Caco-2 (cell line): Measurements from ENCODE around the gene IRF2. TPM values are rescaled to one million over a fixed set of nuclear protein-coding genes. Genes with fewer than 3 reads are reported as not detected.

ENCODE experiments used
- BruUV-seq: library from RNA; stranded (reverse); fragments of 400-500 nt; replicated peaks from 2 replicates; lab custom pipeline; 2021; lab: Mats Ljungman, UMichigan
- CTCF ChIA-PET: fragments of 300-600 bp; sonication (Branson Sonifier 250); formaldehyde crosslinking; loops from one replicate; lab custom pipeline; 2022; ENCODE audit warnings: antibody characterized with exemption; lab: Charles Lee
- POLR2A ChIA-PET: fragments of 300-600 bp; sonication (Branson Sonifier 250); formaldehyde crosslinking; loops from one replicate; lab custom pipeline; 2022; ENCODE audit warnings: antibody characterized with exemption; lab: Charles Lee
- DNase-seq, 2 experiments: peaks; one replicate each; pipeline versions ENCODE4 v3.0.0 to v3.0.0-alpha.2; 2020 to 2022
- H3K27me3 ChIP-seq: replicated peaks from 2 replicates; pipeline ENCODE4 v1.6.0; 2011; ENCODE audit warnings: low read length; ENCODE audit not compliant: control insufficient read depth, insufficient read depth
- H3K36me3 ChIP-seq: 2 replicates; pipeline ENCODE4 v1.5.1; 2011; ENCODE audit warnings: low read length; ENCODE audit not compliant: control insufficient read depth, insufficient read depth
- H3K4me1 ChIP-seq: fragments of 250-450 bp; sonication (Bioruptor Pico); 2 replicates; pipeline ENCODE4 v1.5.1; 2020; ENCODE audit warnings: mild to moderate bottlenecking
- H3K4me3 ChIP-seq: 2 replicates; pipeline ENCODE4 v1.5.1; 2011; ENCODE audit warnings: low read depth, mild to moderate bottlenecking, control low read depth, low read length
- H3K9me3 ChIP-seq: fragments of 250-450 bp; sonication (Bioruptor Pico); 2 replicates; pipeline ENCODE4 v1.5.1; 2020; ENCODE audit warnings: mild to moderate bottlenecking, moderate library complexity
- H3K27ac Mint-ChIP-seq: one replicate; pipeline ENCODE4 v1.8.0; 2022; ENCODE audit warnings: mixed read lengths; ENCODE audit not compliant: unreplicated experiment
- H3K27me3 Mint-ChIP-seq: one replicate; pipeline ENCODE4 v1.8.0; 2022; ENCODE audit warnings: mixed read lengths; ENCODE audit not compliant: insufficient read depth, unreplicated experiment
- H3K36me3 Mint-ChIP-seq: one replicate; pipeline ENCODE4 v1.8.0; 2022; ENCODE audit warnings: mild to moderate bottlenecking, mixed read lengths; ENCODE audit not compliant: insufficient read depth, unreplicated experiment
- H3K4me1 Mint-ChIP-seq: one replicate; pipeline ENCODE4 v1.8.0; 2022; ENCODE audit warnings: low read depth, mixed read lengths; ENCODE audit not compliant: unreplicated experiment
- H3K4me3 Mint-ChIP-seq: one replicate; pipeline ENCODE4 v1.8.0; 2022; ENCODE audit warnings: mild to moderate bottlenecking, moderate library complexity, mixed read lengths; ENCODE audit not compliant: unreplicated experiment
- H3K9me3 Mint-ChIP-seq: one replicate; pipeline ENCODE4 v1.8.0; 2022; ENCODE audit warnings: mixed read lengths; ENCODE audit not compliant: unreplicated experiment
- intact Hi-C: fragments of 100-400 bp; cut with micrococcal nuclease; formaldehyde crosslinking; loops from one replicate; pipeline ENCODE4 v1.10.0; 2022; ENCODE audit not compliant: unreplicated experiment
- total RNA-seq: library from RNA; stranded (reverse); gene quantifications from 2 replicates; pipeline ENCODE4 v1.2.3, GENCODE V29; 2022
- TF ChIP-seq, protein P1 (sequence below), 2 experiments: fragments of 200-600 bp in 1 of 2; IDR thresholded peaks; 1 replicate in 1 of 2; 2 replicates in 1 of 2; pipeline versions ENCODE4 v1.5.1 to v1.8.0; 2011 to 2022; ENCODE audit warnings: antibody characterized with exemption in 1 of 2, control low read depth in 1 of 2, inconsistent platforms in 1 of 2, low read depth in 1 of 2, low read length in 1 of 2, mild to moderate bottlenecking in 1 of 2, moderate library complexity in 1 of 2; ENCODE audit not compliant: insufficient read depth in 1 of 2, severe bottlenecking in 1 of 2, unreplicated experiment in 1 of 2

Gene IRF2
- total RNA-seq, 1 experiment from 2014 or later = 9.2 TPM

GRCh38 chr4:184402239-184402638 is 72.1 kb downstream of the IRF2 start:
- Histone ChIP-seq H3K9me3 (no peaks in the 10 kb centered on the region), H3K4me3 (no peak overlapping the region), H3K36me3 (no peaks in the 10 kb centered on the region), H3K4me1 (no peaks in the 10 kb centered on the region), H3K27me3 (no peaks in the 10 kb centered on the region)
- intact Hi-C loops = no loop called here
- DNase-seq = no peak
- no peaks in the 10 kb centered on the region for H3K4me1 Mint-ChIP-seq
- no peak overlapping the region for H3K27ac Mint-ChIP-seq
- no peaks in the 10 kb centered on the region for H3K9me3 Mint-ChIP-seq
- ChIA-PET CTCF (no interaction called here), POLR2A (no interaction called here)
- peaks cover 14% of the 10 kb centered on the region for H3K36me3 Mint-ChIP-seq
- H3K4me3 Mint-ChIP-seq = no peak overlapping the region
- H3K27me3 Mint-ChIP-seq = no peaks in the 10 kb centered on the region
- TF ChIP-seq, protein P1, sequence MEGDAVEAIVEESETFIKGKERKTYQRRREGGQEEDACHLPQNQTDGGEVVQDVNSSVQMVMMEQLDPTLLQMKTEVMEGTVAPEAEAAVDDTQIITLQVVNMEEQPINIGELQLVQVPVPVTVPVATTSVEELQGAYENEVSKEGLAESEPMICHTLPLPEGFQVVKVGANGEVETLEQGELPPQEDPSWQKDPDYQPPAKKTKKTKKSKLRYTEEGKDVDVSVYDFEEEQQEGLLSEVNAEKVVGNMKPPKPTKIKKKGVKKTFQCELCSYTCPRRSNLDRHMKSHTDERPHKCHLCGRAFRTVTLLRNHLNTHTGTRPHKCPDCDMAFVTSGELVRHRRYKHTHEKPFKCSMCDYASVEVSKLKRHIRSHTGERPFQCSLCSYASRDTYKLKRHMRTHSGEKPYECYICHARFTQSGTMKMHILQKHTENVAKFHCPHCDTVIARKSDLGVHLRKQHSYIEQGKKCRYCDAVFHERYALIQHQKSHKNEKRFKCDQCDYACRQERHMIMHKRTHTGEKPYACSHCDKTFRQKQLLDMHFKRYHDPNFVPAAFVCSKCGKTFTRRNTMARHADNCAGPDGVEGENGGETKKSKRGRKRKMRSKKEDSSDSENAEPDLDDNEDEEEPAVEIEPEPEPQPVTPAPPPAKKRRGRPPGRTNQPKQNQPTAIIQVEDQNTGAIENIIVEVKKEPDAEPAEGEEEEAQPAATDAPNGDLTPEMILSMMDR (IDR thresholded peaks at IDR 0.05; ENCODE audit: insufficient read depth in 1 of 2, low read depth in 1 of 2, low read length in 1 of 2, severe bottlenecking in 1 of 2, unreplicated experiment in 1 of 2) = no peak
- BruUV-seq = no TSS peak

- Mint-ChIP-seq H3K27ac (no peak overlapping the region), H3K9me3 (no peaks in the 10 kb centered on the region), H3K4me1 (no peaks in the 10 kb centered on the region), H3K4me3 (no peak overlapping the region), H3K27me3 (no peaks in the 10 kb centered on the region), H3K36me3 (peaks cover 14% of the 10 kb centered on the region)
- TF ChIP-seq, protein P1 (IDR thresholded peaks at IDR 0.05; ENCODE audit: insufficient read depth in 1 of 2, low read depth in 1 of 2, low read length in 1 of 2, severe bottlenecking in 1 of 2, unreplicated experiment in 1 of 2) = no peak
- POLR2A ChIA-PET = no interaction called here
- CTCF ChIA-PET = no interaction called here
- Histone ChIP-seq H3K4me1 (no peaks in the 10 kb centered on the region), H3K4me3 (no peak overlapping the region), H3K36me3 (no peaks in the 10 kb centered on the region), H3K27me3 (no peaks in the 10 kb centered on the region), H3K9me3 (no peaks in the 10 kb centered on the region)
- intact Hi-C loops = no loop called here
- no peak for DNase-seq
- BruUV-seq = no TSS peak
These were observed 72.8 kb downstream of the IRF2 start for GRCh38 chr4:184401397-184402171.

DNA sequence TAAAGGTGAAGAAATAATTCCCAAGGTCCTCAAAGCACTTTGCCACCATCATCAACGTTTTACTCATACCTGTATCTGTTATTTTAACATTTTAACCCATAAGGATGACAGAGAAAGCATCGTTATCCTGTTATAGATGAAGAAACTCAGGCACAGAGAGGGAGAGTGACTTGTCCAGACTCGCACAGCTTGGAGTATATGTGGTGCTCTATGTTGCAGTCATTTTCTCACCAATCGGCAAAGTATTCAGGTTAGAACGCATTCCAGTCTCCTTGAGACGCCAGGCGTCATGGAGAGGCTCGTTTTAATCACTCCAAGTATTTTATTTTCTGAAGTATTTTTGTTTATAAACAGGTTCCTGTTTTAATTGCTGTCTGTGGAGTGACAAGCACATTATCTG is 73.5 kb downstream of the IRF2 start:
- H3K9me3 ChIP-seq = no peaks in the 10 kb centered on the region
- no peak for DNase-seq
- BruUV-seq = no TSS peak
- H3K27me3 Mint-ChIP-seq = no peaks in the 10 kb centered on the region
- POLR2A ChIA-PET = no interaction called here
- CTCF ChIA-PET = no interaction called here
- H3K27me3 ChIP-seq = no peaks in the 10 kb centered on the region
- no peak overlapping the region for H3K27ac Mint-ChIP-seq
- no peaks in the 10 kb centered on the region for H3K4me1 Mint-ChIP-seq
- intact Hi-C loops = no loop called here
- no peaks in the 10 kb centered on the region for H3K4me1 ChIP-seq
- H3K4me3 Mint-ChIP-seq = no peak overlapping the region
- H3K9me3 Mint-ChIP-seq = no peaks in the 10 kb centered on the region
- H3K4me3 ChIP-seq = no peak overlapping the region
- TF ChIP-seq, protein P1 (IDR thresholded peaks at IDR 0.05; ENCODE audit: insufficient read depth in 1 of 2, low read depth in 1 of 2, low read length in 1 of 2, severe bottlenecking in 1 of 2, unreplicated experiment in 1 of 2) = no peak
- H3K36me3 Mint-ChIP-seq = peaks cover 14% of the 10 kb centered on the region
- H3K36me3 ChIP-seq = no peaks in the 10 kb centered on the region
